HCT116 (cell line): ENCODE data around the gene ESD. TPM values are rescaled to one million over a fixed set of nuclear protein-coding genes. Genes with fewer than 3 reads are reported as not detected.

Experiments used
- ATAC-seq: fragments of 200-7000 bp; cut with Tn5 transposase; 2 replicates; pipeline ENCODE4 v1.9.1; 2020; ENCODE audit warnings: mild to moderate bottlenecking, moderate library complexity
- BruUV-seq: library from RNA; stranded (reverse); fragments of 400-500 nt; replicated peaks from 2 replicates; lab custom pipeline; 2021; lab: Mats Ljungman, UMichigan
- CTCF ChIA-PET: fragments of 300-600 bp; sonication (Branson Sonifier 250); formaldehyde crosslinking; loops from one replicate; lab custom pipeline; 2021; ENCODE audit warnings: antibody characterized with exemption; lab: Charles Lee
- POLR2A ChIA-PET: fragments of 300-600, 350-600 bp; sonication (Branson Sonifier 250); formaldehyde crosslinking; loops from one replicate; lab custom pipeline; 2021; ENCODE audit warnings: antibody characterized with exemption; lab: Charles Lee
- RAD21 ChIA-PET, 2 experiments: fragments of 300-600 bp; sonication (Branson Sonifier 250); formaldehyde crosslinking; loops; one replicate each; lab custom pipeline; 2023; ENCODE audit warnings: low total read pairs in 2 of 2; ENCODE audit not compliant: uncharacterized antibody in 2 of 2, unreplicated experiment in 2 of 2, low non-redundant PET in 1 of 2; lab: Charles Lee
- DNase-seq: peaks from one replicate; pipeline ENCODE4 v3.0.0-alpha.2; 2010; ENCODE audit warnings: low read depth, low spot score
- H2AFZ ChIP-seq: fragments of 200-600 bp; shearing (Covaris generic), sonication (generic); 2 replicates; pipeline ENCODE4 v1.6.1; 2017; ENCODE audit warnings: low read depth, mixed run types, mixed read lengths, antibody characterized with exemption, low read length; ENCODE audit not compliant: poor library complexity, severe bottlenecking
- H3K27ac ChIP-seq: 2 replicates; pipeline ENCODE4 v1.5.1; 2012; ENCODE audit warnings: low read depth, low read length
- H3K27me3 ChIP-seq: fragments of 200-600 bp; sonication (generic); 2 replicates; pipeline ENCODE4 v1.6.1; 2016; ENCODE audit warnings: mixed run types, low read length, mixed read lengths; ENCODE audit not compliant: insufficient read depth
- H3K36me3 ChIP-seq, 2 experiments: fragments of 200-500 bp in 1 of 2; fragments of 200-600 bp in 1 of 2; sonication (Bioruptor generic) in 1 of 2; sonication (generic) in 1 of 2; 2 replicates each; pipeline versions ENCODE4 v1.5.1 to v1.6.1; 2014 to 2016; ENCODE audit warnings: low read length in 2 of 2, inconsistent platforms in 1 of 2, mixed read lengths in 1 of 2, mixed run types in 1 of 2; ENCODE audit not compliant: insufficient read depth in 2 of 2, control insufficient read depth in 1 of 2
- H3K4me1 ChIP-seq, 2 experiments: fragments of 200-600 bp in 1 of 2; sonication (generic) in 1 of 2; 2 replicates each; pipeline versions ENCODE4 v1.5.1 to v1.6.1; 2012 to 2017; ENCODE audit warnings: low read length in 2 of 2, inconsistent platforms in 1 of 2, mild to moderate bottlenecking in 1 of 2, mixed read lengths in 1 of 2, mixed run types in 1 of 2, moderate library complexity in 1 of 2; ENCODE audit not compliant: insufficient read depth in 2 of 2, control insufficient read depth in 1 of 2
- H3K4me2 ChIP-seq: fragments of 200-600 bp; sonication (generic); 2 replicates; pipeline ENCODE4 v1.6.1; 2017; ENCODE audit warnings: mixed run types, low read length, mixed read lengths
- H3K4me3 ChIP-seq, 2 experiments: fragments of 200-600 bp in 1 of 2; sonication (generic) in 1 of 2; replicated peaks in 1 of 2; 2 replicates each; pipeline ENCODE4 v1.5.1; 2011 to 2016; ENCODE audit warnings: low read length in 2 of 2, control low read depth in 1 of 2, low read depth in 1 of 2, mild to moderate bottlenecking in 1 of 2, mixed read lengths in 1 of 2, mixed run types in 1 of 2
- H3K79me2 ChIP-seq: fragments of 200-600 bp; sonication (generic); 2 replicates; pipeline ENCODE4 v1.6.1; 2017; ENCODE audit warnings: mild to moderate bottlenecking, mixed run types, low read length, moderate library complexity, mixed read lengths; ENCODE audit not compliant: insufficient read depth
- H3K9ac ChIP-seq: fragments of 200-600 bp; sonication (generic); 2 replicates; pipeline ENCODE4 v1.6.1; 2016; ENCODE audit warnings: low read length, mixed read lengths
- H3K9me2 ChIP-seq: fragments of 200-600 bp; sonication (generic), shearing (Covaris generic); 2 replicates; pipeline ENCODE4 v1.6.1; 2017; ENCODE audit warnings: mixed run types, mild to moderate bottlenecking, moderate library complexity; ENCODE audit not compliant: insufficient read depth
- H3K9me3 ChIP-seq, 2 experiments: fragments of 200-500 bp in 1 of 2; fragments of 200-600 bp in 1 of 2; sonication (Bioruptor generic) in 1 of 2; sonication (generic) in 1 of 2; 2 replicates each; pipeline ENCODE4 v1.6.1; 2014 to 2017; ENCODE audit warnings: low read length in 2 of 2, mixed read lengths in 2 of 2, inconsistent platforms in 1 of 2, low read depth in 1 of 2, mild to moderate bottlenecking in 1 of 2, mixed run types in 1 of 2, moderate library complexity in 1 of 2; ENCODE audit not compliant: control insufficient read depth in 1 of 2, insufficient read depth in 1 of 2
- H4K20me1 ChIP-seq: fragments of 200-600 bp; sonication (generic), shearing (Covaris generic); 2 replicates; pipeline ENCODE4 v1.6.1; 2017; ENCODE audit warnings: mixed run types, mild to moderate bottlenecking, moderate library complexity; ENCODE audit not compliant: insufficient read depth
- CBX3 ChIP-seq: IDR thresholded peaks from 2 replicates; pipeline ENCODE4 v1.6.1; 2012; ENCODE audit warnings: low read depth
- CTCF ChIP-seq, 3 experiments: fragments of 200-600 bp in 1 of 3; sonication (generic) in 1 of 3; IDR thresholded peaks in 2 of 3; conservative IDR thresholded peaks in 1 of 3; 2 replicates each; pipeline ENCODE4 v1.5.1; 2012 to 2017; ENCODE audit warnings: low read depth in 2 of 3, low read length in 2 of 3, antibody characterized with exemption in 1 of 3, borderline replicate concordance in 1 of 3, control low read depth in 1 of 3, mild to moderate bottlenecking in 1 of 3, mixed read lengths in 1 of 3, mixed run types in 1 of 3, moderate library complexity in 1 of 3; ENCODE audit not compliant: insufficient read depth in 1 of 3
- ELF1 ChIP-seq: IDR thresholded peaks from 2 replicates; pipeline ENCODE4 v1.6.1; 2012; ENCODE audit warnings: low read depth, borderline replicate concordance
- FOSL1 ChIP-seq: IDR thresholded peaks from 2 replicates; pipeline ENCODE4 v1.6.1; 2012; ENCODE audit warnings: low read depth
- JUND ChIP-seq: IDR thresholded peaks from 2 replicates; pipeline ENCODE4 v1.6.1; 2012
- POLR2A ChIP-seq: IDR thresholded peaks from 2 replicates; pipeline ENCODE4 v1.7.0; 2011; ENCODE audit warnings: borderline replicate concordance; ENCODE audit not compliant: insufficient read depth, insufficient read length; ENCODE audit errors: extremely low read depth
- REST ChIP-seq: IDR thresholded peaks from 2 replicates; pipeline ENCODE4 v1.6.1; 2012; ENCODE audit warnings: low read depth
- SP1 ChIP-seq: IDR thresholded peaks from 2 replicates; pipeline ENCODE4 v1.6.1; 2012; ENCODE audit warnings: low read depth
- SRF ChIP-seq: IDR thresholded peaks from 2 replicates; pipeline ENCODE4 v1.6.1; 2012; ENCODE audit warnings: low read depth
- TCF7L2 ChIP-seq: IDR thresholded peaks from 2 replicates; pipeline ENCODE4 v1.7.0; 2011; ENCODE audit warnings: borderline replicate concordance, inconsistent platforms; ENCODE audit not compliant: insufficient read depth, insufficient read length; ENCODE audit errors: extremely low read depth
- ZBTB33 ChIP-seq: IDR thresholded peaks from 2 replicates; pipeline ENCODE4 v1.6.1; 2011; ENCODE audit warnings: mild to moderate bottlenecking, low read length, moderate library complexity; ENCODE audit not compliant: insufficient replicate concordance; ENCODE audit errors: extremely low read depth
- ZFX ChIP-seq: fragments of 450-650 bp; IDR thresholded peaks from 2 replicates; pipeline ENCODE4 v1.6.1; 2017
- ZNF274 ChIP-seq: fragments of 200-500 bp; sonication (Bioruptor generic); IDR thresholded peaks from 2 replicates; pipeline ENCODE4 v1.6.1; 2014; ENCODE audit warnings: mild to moderate bottlenecking, low read depth, low read length, inconsistent platforms
- intact Hi-C: fragments of 100-400 bp; cut with micrococcal nuclease; formaldehyde crosslinking; loops from 2 replicates; pipeline ENCODE4 v1.10.0; 2022
- total RNA-seq: library from RNA; stranded (reverse); gene quantifications from one replicate; pipeline ENCODE4 v1.2.1, GENCODE V29; 2021; ENCODE audit not compliant: unreplicated experiment

Gene ESD
- total RNA-seq, 1 experiment from 2014 or later: 111 TPM

- CTCF ChIA-PET: no interaction called here
- BruUV-seq: no TSS peak
- intact Hi-C loops: no loop called here
Observed at GRCh38 chr13:46796129-46796514, 839 bp downstream of the ESD start.

More at GRCh38 chr13:46796129-46796514, 839 bp downstream of the ESD start:
- Histone ChIP-seq H3K27ac (peak overlapping the region; percentile 89), H4K20me1 (no peaks in the 10 kb centered on the region), H3K9ac (peak overlapping the region; percentile 83), H3K4me3 (peak overlapping the region; percentile 63 to 78), H3K27me3 (no peaks in the 10 kb centered on the region), H3K9me2 (no peaks in the 10 kb centered on the region), H3K4me2 (peak overlapping the region; percentile 89), H3K79me2 (peaks cover 56% of the 10 kb centered on the region), H3K36me3 (peaks cover 0 to 5% of the 10 kb centered on the region in 2 experiments; a peak in 2 of 4 replicates), H3K4me1 (peaks cover 14 to 21% of the 10 kb centered on the region in 2 experiments)
- DNase-seq (no peak), ATAC-seq (no peak)
- ChIA-PET RAD21 (interaction anchor here in 1 of 2 experiments (0.9 kb wide), 1 partner anchor 30 kb away, joined by 3 read pairs; no protein-coding TSS in a partner anchor), POLR2A (no interaction called here)
- TF ChIP-seq ZBTB33: no peak
- TF ChIP-seq ZFX: no peak
- TF ChIP-seq SRF: no peak
- no peak for TF ChIP-seq ZNF274
- no peak for TF ChIP-seq REST
- no peak for TF ChIP-seq ELF1
- no peak for TF ChIP-seq JUND
- no peak for TF ChIP-seq SP1
- no peak for TF ChIP-seq CTCF (IDR thresholded peaks at IDR 0.05 in 2 of 3, conservative IDR thresholded peaks at IDR 0.05 in 1 of 3; ENCODE audit: borderline replicate concordance in 1 of 3, insufficient read depth in 1 of 3, low read depth in 2 of 3, low read length in 2 of 3)
- TF ChIP-seq CBX3: no peak
- TF ChIP-seq POLR2A: no peak
- no peak for TF ChIP-seq TCF7L2
- no peak for TF ChIP-seq FOSL1
- TF ChIP-seq, all 23 proteins: peak for 0
- Histone ChIP-seq H2AFZ (no peak overlapping the region), H3K9me3 (no peaks in the 10 kb centered on the region)
